ENCODE measurements around the gene CD1C. TPM values are rescaled to one million over a fixed set of nuclear protein-coding genes. Genes with fewer than 3 reads are reported as not detected.
"Not testable (repeated sequence)": the region's sequence is repeated elsewhere in the genome, so short reads cannot be mapped to it uniquely, and the experiment has no call there.

The CD1C gene
- total and polyA plus RNA-seq, 8 donors = 0.12 to 1.3 (median 0.36) TPM; not detected in 4

DNA sequence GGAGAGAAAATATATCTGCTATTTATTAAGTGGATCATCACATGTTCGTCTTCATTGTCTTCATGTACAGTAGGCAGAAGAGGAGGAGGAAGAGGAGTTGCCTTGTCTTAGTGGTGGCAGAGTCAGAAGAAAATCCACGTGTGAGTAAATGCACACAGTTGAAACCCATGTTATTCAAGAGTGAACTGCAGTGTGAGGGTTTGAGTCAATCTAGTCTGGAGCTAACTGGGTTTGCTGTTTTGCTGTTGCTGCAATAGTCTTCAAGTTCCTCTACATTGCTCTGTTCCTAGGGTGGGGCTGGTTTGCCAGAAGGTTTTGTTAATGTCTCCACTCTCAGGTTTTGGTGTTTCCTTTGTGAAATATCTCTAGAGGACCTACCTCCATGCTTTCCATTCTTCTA, 38.6 kb upstream of the CD1C start:
- H3K9me3 ChIP-seq = no peaks in the 10 kb centered on the region
- intact Hi-C loops (cut with DNase I) = no loop called here
- no peaks in the 10 kb centered on the region for H3K36me3 ChIP-seq
- H3K27ac ChIP-seq = no peak overlapping the region
- no peak for DNase-seq
- H3K27me3 ChIP-seq = no peaks in the 10 kb centered on the region
- no peak for FAIRE-seq
- TF ChIP-seq, protein P1, sequence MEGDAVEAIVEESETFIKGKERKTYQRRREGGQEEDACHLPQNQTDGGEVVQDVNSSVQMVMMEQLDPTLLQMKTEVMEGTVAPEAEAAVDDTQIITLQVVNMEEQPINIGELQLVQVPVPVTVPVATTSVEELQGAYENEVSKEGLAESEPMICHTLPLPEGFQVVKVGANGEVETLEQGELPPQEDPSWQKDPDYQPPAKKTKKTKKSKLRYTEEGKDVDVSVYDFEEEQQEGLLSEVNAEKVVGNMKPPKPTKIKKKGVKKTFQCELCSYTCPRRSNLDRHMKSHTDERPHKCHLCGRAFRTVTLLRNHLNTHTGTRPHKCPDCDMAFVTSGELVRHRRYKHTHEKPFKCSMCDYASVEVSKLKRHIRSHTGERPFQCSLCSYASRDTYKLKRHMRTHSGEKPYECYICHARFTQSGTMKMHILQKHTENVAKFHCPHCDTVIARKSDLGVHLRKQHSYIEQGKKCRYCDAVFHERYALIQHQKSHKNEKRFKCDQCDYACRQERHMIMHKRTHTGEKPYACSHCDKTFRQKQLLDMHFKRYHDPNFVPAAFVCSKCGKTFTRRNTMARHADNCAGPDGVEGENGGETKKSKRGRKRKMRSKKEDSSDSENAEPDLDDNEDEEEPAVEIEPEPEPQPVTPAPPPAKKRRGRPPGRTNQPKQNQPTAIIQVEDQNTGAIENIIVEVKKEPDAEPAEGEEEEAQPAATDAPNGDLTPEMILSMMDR (IDR thresholded peaks at IDR 0.05) = no peak
- no peak for ATAC-seq
- H3K4me1 ChIP-seq = no peaks in the 10 kb centered on the region
- 35 to 39% methylated on average over 2 of the region's 2 CpGs for WGBS, 2 donors
- no peak overlapping the region for H3K4me3 ChIP-seq

DNA sequence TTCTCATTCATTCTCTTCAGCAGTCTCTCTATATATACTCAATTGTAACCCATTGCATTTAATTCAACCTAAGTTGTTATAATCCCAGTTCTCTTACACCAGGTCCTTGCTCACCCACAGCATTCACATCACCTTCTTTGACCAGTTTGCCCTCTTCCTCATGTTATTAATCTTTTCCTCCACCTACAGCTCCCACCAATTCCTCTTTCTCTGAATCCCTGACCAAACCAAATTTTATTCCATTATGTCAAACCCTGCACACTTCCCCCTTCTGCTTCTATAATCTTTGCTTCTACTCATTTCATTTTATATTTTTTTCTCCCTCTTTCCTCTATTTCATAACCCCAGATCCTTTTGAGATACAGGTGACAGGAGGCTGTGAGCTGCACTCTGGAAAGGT, 34.1 kb upstream of the CD1C start:
- intact Hi-C loops (cut with DNase I) = no loop called here
- FAIRE-seq = no peak

DNA sequence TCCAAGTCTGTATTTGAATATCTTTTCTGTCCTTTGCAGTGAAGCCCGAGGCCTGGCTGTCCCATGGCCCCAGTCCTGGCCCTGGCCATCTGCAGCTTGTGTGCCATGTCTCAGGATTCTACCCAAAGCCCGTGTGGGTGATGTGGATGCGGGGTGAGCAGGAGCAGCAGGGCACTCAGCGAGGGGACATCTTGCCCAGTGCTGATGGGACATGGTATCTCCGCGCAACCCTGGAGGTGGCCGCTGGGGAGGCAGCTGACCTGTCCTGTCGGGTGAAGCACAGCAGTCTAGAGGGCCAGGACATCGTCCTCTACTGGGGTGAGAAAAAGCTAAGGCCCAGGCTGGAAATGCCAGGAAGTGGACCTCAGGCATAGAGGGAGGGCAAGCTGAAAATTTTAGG, 33.0 kb upstream of the CD1C start:
- H3K4me1 ChIP-seq; FAIRE-seq; DNase-seq; H3K9me3 ChIP-seq; H3K27ac ChIP-seq; H3K36me3 ChIP-seq; H3K4me3 ChIP-seq; H3K27me3 ChIP-seq; ATAC-seq; intact Hi-C loops (cut with DNase I): not testable (repeated sequence)
- WGBS, 2 donors = 60 to 69% methylated on average over 9 of the region's 9 CpGs

More for the DNA sequence above, 34.1 kb upstream of the CD1C start:
- DNase-seq (no peak), ATAC-seq (no peak)
- no peaks in the 10 kb centered on the region for H3K4me1 ChIP-seq
- H3K36me3 ChIP-seq = no peaks in the 10 kb centered on the region
- no peak overlapping the region for H3K27ac ChIP-seq
- TF ChIP-seq, protein P1 (IDR thresholded peaks at IDR 0.05) = no peak
- H3K4me3 ChIP-seq = no peak overlapping the region
- H3K27me3 ChIP-seq = no peaks in the 10 kb centered on the region
- H3K9me3 ChIP-seq = no peaks in the 10 kb centered on the region

DNA sequence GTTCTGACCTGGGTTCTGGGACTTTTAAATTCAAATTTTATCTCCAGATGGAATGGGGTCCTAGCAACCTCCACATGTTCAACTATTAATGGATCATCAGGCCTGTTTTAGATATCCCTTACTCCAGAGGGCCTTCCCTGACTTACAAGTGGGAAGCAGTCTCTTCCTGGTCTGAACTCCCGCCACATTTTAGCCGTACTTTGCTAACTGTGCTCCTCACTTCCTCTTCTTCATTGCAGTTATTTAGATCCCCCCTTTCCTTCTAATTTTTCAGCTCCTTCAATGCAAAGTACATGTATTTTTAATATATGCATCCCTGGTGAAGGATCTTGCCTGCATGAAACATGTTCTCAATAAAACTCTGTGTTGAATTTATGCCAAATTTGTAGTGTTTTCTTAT, 31.8 kb upstream of the CD1C start:
- intact Hi-C loops (cut with DNase I) = no loop called here
- Histone ChIP-seq H3K9me3 (no peaks in the 10 kb centered on the region), H3K36me3 (no peaks in the 10 kb centered on the region), H3K27me3 (no peaks in the 10 kb centered on the region), H3K4me3 (no peak overlapping the region), H3K27ac (no peak overlapping the region), H3K4me1 (no peaks in the 10 kb centered on the region)
- TF ChIP-seq, protein P1 (IDR thresholded peaks at IDR 0.05) = no peak
- ATAC-seq = no peak
- no peak for FAIRE-seq
- 55 to 72% methylated on average over 2 of the region's 2 CpGs for WGBS, 2 donors
- no peak for DNase-seq

DNA sequence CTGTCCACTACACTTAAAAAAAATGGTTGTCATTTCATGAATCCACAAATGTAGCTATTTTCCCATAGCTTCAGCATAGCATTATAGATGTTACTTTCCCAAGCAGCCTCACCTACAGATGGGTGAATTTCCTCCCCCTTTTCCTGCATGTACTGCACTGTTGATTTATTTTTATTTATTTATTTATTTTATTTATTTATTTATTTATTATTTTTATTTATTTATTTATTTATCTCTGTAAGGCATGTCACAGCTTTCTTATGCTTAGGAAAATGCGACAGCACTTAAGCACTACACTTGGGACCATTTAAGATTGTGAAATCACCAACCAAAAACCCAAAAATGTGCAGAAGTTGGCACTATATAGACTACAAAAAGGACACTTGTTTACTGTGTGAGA, 30.6 kb upstream of the CD1C start:
- TF ChIP-seq, protein P1 (IDR thresholded peaks at IDR 0.05) = no peak
- intact Hi-C loops (cut with DNase I) = no loop called here
- Histone ChIP-seq H3K27ac (no peak overlapping the region), H3K4me1 (no peaks in the 10 kb centered on the region), H3K36me3 (no peaks in the 10 kb centered on the region), H3K4me3 (no peak overlapping the region), H3K9me3 (no peaks in the 10 kb centered on the region), H3K27me3 (no peaks in the 10 kb centered on the region)
- DNase-seq = no peak
- no peak for ATAC-seq
- WGBS, 2 donors = 84% methylated on average over 1 of the region's 1 CpG
- no peak for FAIRE-seq

DNA sequence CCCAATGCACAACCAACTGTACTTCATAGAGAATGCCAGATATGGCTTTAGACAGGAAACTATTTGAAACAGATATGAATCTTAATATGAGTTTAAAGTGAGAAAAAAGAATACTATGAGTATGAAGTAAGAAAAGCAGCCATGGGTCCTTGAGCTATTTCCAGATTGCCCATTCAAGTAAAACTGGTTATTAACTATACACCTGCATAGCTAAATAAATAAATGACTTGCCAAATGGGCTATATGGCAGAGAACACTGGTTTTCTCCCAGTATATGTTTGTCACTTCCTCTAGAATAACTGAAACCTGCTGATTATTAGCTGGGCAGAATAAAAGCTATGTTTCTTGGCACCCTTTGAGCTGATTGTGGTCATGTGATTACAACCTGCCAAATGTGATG, 17.0 kb upstream of the CD1C start:
- no peak for FAIRE-seq
- H3K27me3 ChIP-seq = no peaks in the 10 kb centered on the region
- H3K27ac ChIP-seq = no peak overlapping the region
- H3K9me3 ChIP-seq = no peaks in the 10 kb centered on the region
- no peaks in the 10 kb centered on the region for H3K4me1 ChIP-seq
- DNase-seq = no peak
- intact Hi-C loops (cut with DNase I) = no loop called here
- H3K36me3 ChIP-seq = no peaks in the 10 kb centered on the region
- ATAC-seq = no peak
- TF ChIP-seq, protein P1 (IDR thresholded peaks at IDR 0.05) = no peak
- no peak overlapping the region for H3K4me3 ChIP-seq

Measured in pancreas (tissue), 10 donors.